Measurements from ENCODE around the gene CPE.
"Not testable (repeated sequence)": the region's sequence is repeated elsewhere in the genome, so short reads cannot be mapped to it uniquely, and the experiment has no call there.

Gene CPE

DNA sequence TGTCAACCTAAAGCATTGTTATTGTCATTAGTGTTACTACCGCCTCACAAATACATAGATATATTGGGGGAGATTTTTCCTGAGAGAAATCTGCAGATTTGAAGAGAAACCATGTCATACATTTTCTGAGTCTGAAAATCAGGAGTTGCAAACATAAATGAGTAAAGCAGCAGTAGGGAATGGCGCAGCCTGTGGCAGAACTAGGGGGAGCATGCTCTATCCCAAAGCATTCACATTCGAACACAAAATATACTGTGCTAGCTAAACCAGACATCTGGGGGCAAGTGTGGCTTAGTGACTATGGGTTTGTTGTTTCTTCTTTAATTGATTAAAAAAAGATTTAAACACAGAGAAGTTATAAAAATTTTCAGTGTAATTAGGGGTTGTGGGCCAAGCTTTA lies 83.2 kb downstream of the CPE start:
- DNase-seq (ENCODE audit: low read depth), result no peak

- no peak for DNase-seq (ENCODE audit: low read depth)
Measured at GRCh38 chr4:165464376-165464775, 85.6 kb downstream of the CPE start.

GRCh38 chr4:165464813-165465381 lies 86.1 kb downstream of the CPE start:
- no peak for DNase-seq (ENCODE audit: low read depth)

DNA sequence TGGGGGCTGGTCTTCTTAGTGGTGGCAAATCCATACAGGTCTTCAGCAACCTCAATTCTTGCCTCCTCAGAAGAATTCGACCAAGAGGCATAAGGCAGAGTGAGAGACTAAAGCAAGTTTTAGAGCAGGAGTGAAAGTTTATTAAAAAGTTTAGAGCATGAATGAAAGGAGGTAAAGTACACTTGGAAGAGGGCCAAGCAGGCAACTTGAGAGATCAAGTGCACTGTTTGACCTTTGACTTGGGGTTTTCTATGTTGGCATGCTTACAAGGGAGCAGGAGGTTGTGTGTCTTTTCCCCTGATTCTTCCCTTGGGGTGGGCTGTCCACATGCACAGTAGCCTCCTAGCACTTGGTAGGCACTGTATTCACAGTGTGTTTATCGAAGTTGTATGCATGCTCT lies 91.2 kb downstream of the CPE start:
- DNase-seq (ENCODE audit: low read depth), result no peak

DNA sequence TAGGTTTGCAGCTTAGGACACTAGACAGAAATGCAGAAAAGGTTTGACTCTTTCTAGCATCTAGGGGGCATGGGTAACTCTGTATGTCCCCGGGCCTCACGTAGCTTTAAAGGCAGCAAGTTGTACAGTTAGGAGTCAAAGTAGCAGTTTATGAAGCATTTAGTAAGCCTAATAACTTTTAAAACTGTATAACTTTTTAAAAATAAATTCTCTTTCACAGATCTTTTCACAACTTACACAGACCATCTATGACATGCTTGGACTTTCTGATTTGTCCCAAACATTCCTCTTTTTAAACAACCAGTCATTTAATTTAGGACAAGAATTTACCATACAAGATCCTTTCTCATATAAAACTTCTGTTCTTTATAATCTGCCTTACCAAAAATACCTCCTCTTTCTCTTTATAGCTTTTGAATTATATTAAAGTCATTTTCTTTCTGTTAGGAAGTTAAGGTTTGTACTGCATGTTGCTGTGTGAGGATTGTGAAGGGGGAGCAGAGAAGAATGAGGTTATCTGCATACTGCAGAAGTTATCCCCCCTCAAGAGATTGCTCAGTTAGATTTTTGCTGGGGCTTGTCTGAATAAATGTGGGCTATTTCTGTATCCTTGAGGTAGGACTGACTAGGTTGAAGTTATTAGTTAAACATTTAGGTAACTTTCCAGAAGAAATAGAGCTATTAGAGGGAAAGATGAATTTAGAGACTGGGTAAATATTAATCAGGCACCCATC lies 94.3 kb downstream of the CPE start:
- DNase-seq (ENCODE audit: low read depth), result no peak

DNA sequence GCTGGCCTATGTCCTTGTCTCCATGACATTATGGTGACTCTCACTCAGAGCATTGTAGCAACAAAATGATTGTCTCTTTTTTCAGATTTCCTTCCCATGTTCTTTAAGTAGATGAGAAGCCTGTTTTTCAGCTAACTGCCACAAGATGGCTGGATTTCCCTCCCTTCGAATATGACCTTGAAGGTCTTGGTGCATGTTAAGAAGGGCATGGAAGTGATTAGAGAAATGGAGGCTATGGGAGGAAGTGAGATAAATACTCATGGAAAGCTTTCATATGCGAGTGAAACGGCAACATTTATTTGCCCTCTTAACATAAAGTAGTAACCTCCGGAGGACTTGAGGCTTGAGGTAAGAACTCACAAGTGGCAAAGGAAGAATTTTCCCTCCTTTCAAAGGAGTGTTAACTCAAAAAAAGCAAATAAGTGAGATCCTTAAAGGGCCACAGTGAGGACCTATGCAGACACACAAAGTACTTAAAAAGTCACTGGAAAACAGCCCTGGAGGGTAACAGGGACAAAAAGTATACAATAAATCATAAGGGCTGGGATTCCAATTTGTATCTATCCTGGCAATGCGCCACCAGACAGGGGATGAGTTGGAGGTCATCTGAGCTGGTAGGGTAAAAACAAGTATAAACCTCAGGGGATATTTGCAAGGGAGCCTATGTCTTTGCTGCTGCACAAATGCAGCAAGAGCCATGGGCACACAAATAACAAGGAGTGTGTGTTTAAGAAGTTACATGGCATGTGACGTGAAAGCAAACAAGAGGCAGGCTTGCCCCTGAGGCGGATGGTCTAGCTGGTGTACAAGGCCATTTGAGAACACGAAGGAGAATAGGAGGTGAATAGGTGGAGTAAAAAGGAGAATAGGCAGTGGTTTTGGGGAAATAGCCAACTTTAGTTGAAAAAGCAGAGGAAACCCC lies 96.2 kb downstream of the CPE start:
- no peak for DNase-seq (ENCODE audit: low read depth)

DNA sequence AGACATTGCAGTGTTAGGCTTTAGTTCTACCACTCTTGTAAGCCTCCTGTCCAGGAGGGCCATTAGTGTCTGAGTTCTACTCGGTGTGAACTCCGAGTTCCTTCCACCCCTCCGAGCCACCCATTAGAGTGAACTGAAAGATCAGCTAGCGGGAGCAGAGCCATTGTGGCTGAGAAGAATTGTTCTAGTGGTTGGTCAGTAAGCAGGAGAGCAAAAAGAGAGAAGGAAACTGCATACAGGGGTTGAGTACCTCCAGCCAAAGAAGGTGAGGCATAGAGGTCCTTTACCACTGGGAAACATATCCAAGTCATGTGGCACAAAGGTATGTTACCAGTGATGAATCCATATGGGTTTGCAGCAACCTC lies 96.9 kb downstream of the CPE start:
- no peak for DNase-seq (ENCODE audit: low read depth)

DNA sequence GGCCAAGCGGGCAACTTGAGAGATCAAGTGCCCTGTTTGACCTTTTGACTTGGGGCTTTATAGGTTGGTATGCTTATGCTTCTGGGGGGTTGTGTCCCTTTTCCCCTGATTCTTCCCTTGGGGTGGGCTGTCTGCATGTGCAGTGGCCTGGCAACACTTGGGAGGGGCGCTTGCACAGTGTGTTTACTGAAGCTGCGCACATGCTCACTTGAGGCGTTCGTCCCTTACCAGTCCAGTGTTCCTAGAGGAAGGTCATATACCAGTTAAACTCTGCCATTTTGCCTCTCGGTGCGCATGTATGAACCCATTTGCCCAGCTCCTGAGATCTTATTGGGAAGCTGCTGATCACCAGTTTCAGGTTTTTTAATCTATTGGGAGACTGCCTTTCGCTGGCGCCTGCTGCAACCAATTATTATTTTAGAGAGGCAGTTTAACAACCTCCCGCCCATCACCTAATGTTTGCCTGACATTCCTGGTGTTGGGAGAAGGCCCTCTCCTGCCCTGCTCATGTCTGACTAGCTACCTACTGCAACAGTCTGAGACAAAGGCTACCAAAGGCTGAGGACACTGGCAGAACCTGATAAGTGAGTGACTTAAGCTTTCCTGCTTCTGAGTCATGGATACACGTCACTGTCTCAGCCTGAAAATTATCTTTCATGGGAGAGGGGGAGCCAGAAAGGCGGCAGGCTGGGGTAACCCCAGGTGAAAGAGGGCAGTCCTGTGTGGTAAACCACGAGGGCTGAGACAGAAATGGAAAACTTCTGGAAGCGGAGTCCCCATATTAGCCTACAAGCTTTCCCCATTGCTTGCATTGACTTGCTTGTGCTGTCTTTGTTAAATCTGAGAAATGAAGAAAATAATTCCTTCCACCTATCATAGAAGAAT lies 97.6 kb downstream of the CPE start:
- no peak for DNase-seq (ENCODE audit: low read depth)

GRCh38 chr4:165477799-165478198 lies 99.0 kb downstream of the CPE start:
- DNase-seq (ENCODE audit: low read depth), result no peak

GRCh38 chr4:165478260-165478659 lies 99.5 kb downstream of the CPE start:
- DNase-seq (ENCODE audit: low read depth), result no peak

DNA sequence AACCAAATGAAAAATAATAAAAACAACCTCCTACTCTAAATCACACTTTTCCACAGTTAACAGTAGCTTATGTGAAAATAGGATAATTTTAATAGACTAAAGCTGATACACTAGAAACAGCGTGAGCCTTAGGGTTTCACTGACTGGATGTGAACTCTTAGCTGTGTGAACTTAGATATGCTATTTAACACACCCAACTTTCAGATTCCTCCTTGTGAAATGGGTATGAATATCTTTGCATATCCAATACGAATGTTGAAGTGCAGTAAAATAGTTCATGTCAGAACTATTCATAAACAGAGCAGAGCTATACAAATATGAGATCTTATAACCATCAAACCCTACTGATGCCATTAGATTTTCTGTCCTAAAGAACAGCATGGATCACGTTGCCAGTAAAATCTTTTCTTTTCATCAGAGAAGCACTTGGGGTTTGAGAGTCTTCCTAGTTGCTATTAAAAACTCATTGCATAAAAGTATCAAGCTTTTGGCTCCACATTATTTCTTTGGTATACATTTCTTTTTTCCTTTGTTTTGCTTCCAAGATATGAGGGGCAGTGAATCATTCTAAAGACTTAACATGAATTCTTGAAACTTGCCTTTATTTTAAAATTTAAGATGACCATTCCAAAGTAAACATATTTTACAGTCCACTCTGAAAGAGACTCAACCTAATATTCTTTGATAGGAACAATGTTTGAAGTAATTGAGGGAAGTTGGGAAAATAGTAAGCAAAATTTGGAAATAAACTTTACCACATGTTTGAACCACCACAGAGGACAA lies 102.4 kb downstream of the CPE start:
- no peak for DNase-seq (ENCODE audit: low read depth)

- no peak for DNase-seq (ENCODE audit: low read depth)
Measured at GRCh38 chr4:165489786-165490185, 111.0 kb downstream of the CPE start.

GRCh38 chr4:165492583-165492982 lies 113.8 kb downstream of the CPE start:
- DNase-seq (ENCODE audit: low read depth), result not testable (repeated sequence)

DNA sequence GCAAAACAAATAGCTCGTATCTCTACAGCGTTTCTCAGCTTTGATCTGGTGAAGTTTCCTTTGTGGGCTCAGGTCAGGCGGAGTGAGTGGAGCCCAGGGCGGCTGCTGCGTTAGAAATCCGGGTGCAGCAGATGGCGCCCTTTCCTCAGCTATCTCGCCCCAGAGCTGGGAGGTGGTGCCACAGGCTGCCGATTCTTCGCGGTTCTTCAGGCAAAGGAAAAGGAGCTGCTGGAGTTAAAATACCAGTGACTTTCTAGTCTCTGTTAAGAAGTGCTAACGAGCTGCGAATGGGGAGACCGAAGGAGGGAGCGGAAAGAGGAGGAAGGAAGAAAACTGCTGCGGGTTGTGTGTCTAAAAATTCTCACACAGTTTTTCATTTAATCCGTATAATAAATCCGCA lies 114.6 kb downstream of the CPE start:
- no peak for DNase-seq (ENCODE audit: low read depth)

GRCh38 chr4:165502916-165503907 lies 124.4 kb downstream of the CPE start:
- DNase-seq (ENCODE audit: low read depth), result peak; percentile 14

GRCh38 chr4:165504184-165504583 lies 125.4 kb downstream of the CPE start:
- DNase-seq (ENCODE audit: low read depth), result no peak

DNA sequence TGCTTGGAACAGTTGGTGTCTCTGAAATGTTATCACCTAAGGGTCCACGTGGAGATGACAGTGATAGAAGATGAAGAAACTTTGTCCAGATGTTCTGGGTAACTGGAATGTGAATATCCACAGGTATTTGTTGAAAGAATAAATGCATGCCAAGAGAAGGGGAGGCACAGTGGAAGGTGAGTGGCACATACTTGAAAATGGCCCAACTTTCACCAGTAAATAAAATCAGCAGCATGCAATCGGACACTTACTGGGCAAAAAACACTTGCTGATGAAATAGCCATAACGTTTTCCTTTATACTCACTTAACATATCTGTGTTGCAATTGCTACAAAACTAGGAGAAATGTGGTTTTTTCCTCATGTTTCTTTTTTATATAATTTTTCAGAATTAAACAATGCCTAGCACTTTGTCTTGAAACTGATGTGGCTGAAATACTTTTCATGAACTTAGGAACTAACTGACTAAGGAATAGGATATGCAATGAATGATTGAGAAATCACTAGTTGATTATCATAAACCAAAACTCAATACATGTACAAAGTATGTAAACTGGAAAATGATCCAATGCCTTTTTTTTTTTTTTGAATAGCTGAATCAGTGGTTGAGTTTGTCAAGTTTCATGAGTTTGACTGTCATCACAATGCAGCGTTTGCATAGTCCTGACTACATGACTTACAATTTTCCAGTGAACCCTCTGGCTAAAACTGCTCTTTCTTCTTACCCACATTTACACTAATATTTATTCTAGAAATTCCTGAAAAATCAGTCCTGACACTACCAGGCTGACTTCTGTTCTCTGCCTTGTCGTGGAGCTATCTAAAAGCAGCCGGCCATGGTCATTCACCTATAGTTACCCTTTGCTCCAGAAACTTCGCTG lies 127.4 kb downstream of the CPE start:
- DNase-seq (ENCODE audit: low read depth), result no peak

DNA sequence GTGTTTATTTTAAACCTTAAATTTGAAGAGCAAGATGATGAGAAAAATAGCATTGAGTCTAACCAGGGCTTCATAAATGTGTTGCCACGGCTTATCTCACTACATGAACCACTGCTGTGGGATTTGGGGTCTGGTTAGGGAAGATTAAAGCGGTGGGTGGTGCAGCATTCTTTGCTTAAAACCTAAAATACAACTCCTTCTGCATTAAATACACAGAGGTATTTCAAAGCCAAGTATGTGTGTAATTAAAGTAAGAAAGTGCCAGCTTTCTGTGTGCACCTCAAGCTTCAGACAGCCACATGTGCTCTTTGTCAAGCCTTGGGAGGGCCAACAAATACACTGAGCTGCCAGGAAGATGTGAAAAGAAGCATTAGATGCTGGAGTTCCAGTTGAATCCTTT lies 128.0 kb downstream of the CPE start:
- DNase-seq (ENCODE audit: low read depth), result no peak

- no peak for DNase-seq (ENCODE audit: low read depth)
Measured at GRCh38 chr4:165507381-165507780, 128.6 kb downstream of the CPE start.

Measured in HS-27A (cell line).